Gastroesophageal sphincter (tissue), 3 donors: ENCODE results near the gene CGGBP1.

Experiments
- EP300 ChIP-seq: sonication (generic); formaldehyde crosslinking; IDR thresholded peaks from one replicate; pipeline ENCODE4 v1.6.1; 2017; ENCODE audit warnings: antibody characterized with exemption, mild to moderate bottlenecking
- TF ChIP-seq, protein P1 (sequence below), 4 experiments: fragments of 200-600 bp in 2 of 4; fragments of 450-650 bp in 2 of 4; sonication (generic) in 1 of 4; IDR thresholded peaks; one replicate each; pipeline ENCODE4 v1.5.1; 2017 to 2019; ENCODE audit warnings: antibody characterized with exemption in 4 of 4, mild to moderate bottlenecking in 2 of 4, moderate library complexity in 2 of 4

GRCh38 chr3:88076712-88077111 lies 17.9 kb upstream of the CGGBP1 start:
- TF ChIP-seq, protein P1, sequence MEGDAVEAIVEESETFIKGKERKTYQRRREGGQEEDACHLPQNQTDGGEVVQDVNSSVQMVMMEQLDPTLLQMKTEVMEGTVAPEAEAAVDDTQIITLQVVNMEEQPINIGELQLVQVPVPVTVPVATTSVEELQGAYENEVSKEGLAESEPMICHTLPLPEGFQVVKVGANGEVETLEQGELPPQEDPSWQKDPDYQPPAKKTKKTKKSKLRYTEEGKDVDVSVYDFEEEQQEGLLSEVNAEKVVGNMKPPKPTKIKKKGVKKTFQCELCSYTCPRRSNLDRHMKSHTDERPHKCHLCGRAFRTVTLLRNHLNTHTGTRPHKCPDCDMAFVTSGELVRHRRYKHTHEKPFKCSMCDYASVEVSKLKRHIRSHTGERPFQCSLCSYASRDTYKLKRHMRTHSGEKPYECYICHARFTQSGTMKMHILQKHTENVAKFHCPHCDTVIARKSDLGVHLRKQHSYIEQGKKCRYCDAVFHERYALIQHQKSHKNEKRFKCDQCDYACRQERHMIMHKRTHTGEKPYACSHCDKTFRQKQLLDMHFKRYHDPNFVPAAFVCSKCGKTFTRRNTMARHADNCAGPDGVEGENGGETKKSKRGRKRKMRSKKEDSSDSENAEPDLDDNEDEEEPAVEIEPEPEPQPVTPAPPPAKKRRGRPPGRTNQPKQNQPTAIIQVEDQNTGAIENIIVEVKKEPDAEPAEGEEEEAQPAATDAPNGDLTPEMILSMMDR (IDR thresholded peaks at IDR 0.05), result no peak
- no peak for TF ChIP-seq EP300
